Esophagus squamous epithelium (tissue), 4 donors: ENCODE data around the gene GPRC5B.

Source experiments
- CTCF ChIP-seq, 6 experiments: fragments of 450-650 bp in 4 of 6; fragments of 200-600 bp in 2 of 6; sonication (generic) in 2 of 6; IDR thresholded peaks; one replicate each; pipeline ENCODE4 v1.5.1; 2016 to 2019; ENCODE audit warnings: antibody characterized with exemption in 6 of 6, mild to moderate bottlenecking in 4 of 6, moderate library complexity in 4 of 6
- POLR2A ChIP-seq, 4 donors: fragments of 450-650 bp; IDR thresholded peaks; one replicate each; pipeline ENCODE4 v1.6.1; 2017; ENCODE audit warnings: antibody characterized with exemption in 4 of 4, mild to moderate bottlenecking in 4 of 4, moderate library complexity in 3 of 4

- no peak for TF ChIP-seq CTCF (IDR thresholded peaks at IDR 0.05)
- no peak for TF ChIP-seq POLR2A (IDR thresholded peaks at IDR 0.05)
These were observed 20.7 kb downstream of the GPRC5B start for GRCh38 chr16:19863990-19864389.
